Dedifferentiated amniotic fluid mesenchymal stem cell (primary cell): ENCODE measurements around the gene ROR1.
"Not testable (repeated sequence)": the region's sequence is repeated elsewhere in the genome, so short reads cannot be mapped to it uniquely, and the experiment has no call there.

ENCODE experiments used
- DNase-seq: peaks from one replicate; pipeline ENCODE4 v3.0.0-alpha.2; 2016; ENCODE audit errors: extremely low spot score

Gene ROR1

DNA sequence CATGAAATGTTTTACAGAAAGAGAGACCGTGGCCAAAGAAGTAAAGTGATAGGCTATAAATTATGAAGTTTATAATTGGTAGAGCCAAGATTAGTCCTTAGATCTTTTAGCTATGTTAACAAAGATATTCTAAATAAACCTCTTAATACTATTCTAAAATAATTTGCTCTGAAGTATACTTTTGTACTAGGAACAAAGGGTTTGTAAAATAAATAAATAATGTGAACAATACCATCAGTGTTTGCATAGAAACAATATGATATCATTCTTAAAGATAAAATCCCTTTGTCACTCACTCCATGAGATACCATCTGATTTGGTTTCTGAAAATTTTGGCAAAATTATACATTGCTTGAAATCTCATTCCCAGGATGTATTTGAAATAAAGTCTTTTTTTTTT is 322.0 kb downstream of the ROR1 start:
- no peak for DNase-seq

DNA sequence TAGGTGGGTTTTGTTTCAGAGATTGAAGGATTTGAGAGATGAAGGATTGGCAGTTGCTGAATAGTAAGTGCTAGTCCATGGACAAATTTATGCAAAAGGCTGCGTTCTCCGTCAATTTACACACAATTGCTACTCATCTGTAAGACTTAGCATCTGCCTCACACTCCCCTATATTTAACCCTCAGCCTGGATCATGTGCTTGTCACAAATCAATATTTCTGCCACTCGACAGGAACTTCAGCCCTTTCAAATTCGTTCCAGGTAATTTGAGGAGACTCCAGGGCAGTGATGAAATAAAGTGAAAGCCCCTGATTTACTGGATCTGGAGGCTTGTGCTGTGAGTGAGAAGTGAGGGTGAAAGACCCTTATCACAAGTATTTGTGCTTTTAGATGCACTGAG is 324.0 kb downstream of the ROR1 start:
- no peak for DNase-seq

DNA sequence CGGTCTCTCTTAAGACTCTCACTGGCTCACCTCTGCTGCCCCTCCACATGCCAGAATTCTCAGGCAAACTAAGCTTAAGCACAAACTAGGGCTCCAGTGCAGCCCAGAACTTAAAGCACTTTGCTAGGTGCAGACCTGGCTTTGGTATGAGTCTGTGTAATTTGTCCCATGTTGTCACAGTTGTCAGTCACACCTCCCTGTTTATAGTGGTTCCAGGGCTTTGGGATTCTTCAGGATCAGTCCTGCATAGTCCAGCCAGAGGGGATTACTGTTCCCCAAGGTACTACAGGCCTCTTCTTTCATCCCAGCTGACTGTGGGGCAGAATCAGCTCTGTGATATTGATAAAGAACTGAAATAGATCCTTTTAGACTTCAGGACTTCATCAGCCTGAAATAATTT is 324.6 kb downstream of the ROR1 start:
- DNase-seq: no peak

DNA sequence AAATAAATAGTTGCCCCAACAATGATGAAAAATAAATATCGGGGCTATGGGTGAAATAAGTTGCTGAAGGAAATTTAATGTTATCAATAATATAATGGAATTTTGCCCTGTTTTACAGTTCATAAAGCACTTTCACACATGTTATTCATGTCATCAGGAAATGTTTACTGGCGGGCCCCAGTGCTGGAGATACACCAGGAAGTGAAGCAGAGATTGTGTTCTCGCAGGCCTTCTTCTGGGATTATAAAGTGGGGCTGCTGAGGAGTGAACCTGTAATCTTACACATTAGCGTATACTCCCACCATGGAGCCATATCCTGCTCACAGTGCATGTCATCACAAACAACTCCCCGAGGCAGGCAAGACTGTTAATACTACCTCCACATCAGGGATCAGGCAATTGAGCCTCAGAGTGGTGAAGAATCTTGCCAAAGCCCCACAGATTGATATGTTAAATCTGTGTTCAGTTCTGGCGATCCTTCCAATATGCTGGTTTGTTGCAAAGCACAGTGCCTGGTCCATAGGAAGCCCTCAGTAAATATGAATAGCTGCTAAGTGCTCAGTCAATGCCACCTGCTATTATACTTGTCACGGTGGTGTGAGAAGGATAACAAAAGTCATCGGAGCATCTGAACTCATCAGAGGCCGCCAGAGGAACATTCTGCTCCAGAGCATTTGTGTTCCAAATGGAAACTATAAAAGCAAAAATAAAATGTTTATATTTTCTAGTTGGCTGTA is 325.2 kb downstream of the ROR1 start:
- DNase-seq: no peak

DNA sequence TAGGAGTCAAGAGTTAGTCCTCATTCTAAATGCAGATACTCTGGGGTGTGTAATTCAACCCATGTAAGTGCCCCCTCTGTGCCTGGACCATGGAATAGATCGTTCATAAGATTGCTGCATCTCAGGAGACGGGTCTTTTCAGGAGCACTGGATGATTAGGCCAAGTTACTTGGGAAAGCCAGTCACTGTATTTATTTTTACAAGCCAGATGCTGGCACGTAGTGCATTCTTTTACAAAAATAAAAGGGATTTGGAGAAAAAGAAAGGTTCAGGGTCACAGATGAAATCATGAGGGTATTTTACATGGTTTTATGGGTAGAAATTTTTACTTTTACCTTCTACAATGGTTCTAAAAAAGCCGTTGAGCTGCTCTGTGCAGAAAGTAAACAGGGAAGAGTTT is 327.0 kb downstream of the ROR1 start:
- DNase-seq: no peak

DNA sequence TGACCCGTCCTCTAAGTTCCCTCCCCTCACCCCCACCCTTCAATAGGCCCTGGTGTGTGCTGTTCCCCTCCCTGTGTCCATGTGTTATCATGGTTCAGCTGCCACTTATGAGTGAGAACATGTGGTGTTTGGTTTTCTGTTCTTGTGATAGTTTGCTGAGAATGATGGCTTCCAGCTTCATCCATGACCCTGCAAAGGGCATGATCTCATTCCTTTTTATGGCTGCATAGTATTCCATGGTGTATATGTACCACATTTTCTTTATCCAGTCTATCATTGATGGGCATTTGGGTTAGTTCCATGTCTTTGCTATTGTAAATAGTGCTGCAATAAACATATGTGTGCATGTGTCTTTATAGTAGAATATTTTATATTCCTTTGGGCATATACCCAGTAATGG is 330.8 kb downstream of the ROR1 start:
- DNase-seq: not testable (repeated sequence)

DNA sequence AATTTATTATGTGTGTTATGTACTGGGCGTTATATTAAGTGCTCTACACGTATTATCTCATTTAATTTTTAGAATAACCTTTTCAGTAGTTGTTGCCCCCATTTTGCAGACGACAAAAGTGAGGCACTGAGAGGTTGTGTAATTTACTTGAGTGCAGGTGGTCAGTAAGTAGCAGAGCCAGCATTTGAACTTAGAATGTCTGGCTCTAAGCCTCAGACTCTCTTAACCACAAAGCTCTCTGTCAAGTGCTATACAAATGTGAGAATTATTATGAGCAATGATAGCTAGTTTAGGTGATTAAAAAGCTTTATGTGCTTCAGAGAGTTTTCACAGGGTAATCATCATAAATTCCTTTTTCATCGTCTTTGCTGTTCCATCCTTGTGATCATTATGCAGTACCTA is 333.3 kb downstream of the ROR1 start:
- no peak for DNase-seq

DNA sequence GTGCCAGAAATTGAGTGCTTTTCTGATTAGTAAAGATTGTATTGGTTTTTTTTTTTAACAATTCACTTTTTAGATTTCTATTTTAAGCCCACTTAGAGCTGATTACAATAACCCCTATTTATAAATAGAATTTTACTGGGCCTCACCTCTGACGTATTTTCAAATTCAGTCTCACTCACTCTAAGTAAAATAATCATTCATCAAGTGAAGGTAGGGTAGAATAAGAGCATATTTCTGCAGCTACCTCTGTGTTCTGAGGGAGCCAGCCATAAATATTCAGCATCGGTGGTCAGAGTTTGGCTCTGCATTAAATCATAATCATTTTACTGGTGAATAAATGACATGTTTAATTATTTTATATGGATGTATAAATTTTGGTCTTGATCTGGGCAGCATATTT is 333.8 kb downstream of the ROR1 start:
- DNase-seq: no peak

DNA sequence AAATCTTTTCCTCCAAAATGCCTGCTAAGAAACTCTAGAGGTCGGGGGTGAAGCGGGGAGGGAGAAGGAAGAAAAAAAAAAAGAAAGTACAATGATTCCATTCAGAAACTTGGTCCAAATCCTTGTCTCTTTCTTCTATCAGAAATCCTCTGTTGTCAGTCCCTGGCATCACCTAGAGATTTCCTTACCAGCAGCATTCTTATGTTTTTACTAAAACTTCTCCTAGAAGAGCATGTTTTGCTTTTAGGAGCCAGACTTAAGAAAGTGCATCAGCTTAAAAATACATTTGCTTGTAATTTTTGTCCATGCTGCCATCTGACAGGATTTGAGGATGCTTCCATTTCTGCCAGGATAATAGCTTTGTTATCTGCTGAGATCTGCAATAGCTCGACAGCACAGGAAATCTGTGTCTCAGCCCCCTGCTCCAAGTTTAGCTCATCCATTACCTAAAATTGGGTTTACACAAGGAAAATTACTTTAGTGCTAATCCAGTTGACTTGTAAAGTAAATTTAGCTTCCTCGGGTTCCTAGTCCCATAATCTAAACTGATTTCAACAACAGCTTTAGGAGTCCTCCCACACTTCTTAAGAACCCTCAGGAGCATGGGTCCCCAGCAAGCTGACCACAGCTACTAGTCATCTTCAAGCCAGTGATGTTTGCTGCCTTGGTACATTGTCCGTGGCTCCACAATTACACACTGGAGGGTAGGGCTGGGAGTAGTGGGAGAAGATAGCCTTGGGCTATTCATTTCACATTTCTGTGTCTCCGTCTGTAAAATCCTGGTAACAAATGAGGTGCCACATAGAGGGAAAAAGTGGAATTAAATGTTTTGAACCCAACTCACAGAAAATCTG is 337.3 kb downstream of the ROR1 start:
- DNase-seq: no peak

DNA sequence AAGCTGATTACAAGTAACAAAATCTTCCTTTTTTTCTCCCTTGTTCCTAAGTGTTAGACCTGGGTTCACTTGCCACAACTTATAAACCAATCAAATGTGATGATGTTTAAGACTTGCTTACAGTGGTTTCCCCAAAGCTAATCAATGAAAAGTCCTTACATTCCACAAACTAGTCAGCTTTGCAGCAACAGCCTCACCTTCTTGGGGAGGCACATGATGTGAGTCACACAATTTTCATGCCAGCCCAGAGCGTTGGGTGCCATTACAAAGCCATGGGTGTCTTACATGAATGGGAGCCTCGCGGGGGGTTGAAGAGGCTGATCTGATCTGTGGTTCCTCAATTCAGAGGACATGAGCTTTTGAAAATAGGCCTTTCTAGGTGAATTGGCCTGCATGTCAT is 338.0 kb downstream of the ROR1 start:
- no peak for DNase-seq

DNA sequence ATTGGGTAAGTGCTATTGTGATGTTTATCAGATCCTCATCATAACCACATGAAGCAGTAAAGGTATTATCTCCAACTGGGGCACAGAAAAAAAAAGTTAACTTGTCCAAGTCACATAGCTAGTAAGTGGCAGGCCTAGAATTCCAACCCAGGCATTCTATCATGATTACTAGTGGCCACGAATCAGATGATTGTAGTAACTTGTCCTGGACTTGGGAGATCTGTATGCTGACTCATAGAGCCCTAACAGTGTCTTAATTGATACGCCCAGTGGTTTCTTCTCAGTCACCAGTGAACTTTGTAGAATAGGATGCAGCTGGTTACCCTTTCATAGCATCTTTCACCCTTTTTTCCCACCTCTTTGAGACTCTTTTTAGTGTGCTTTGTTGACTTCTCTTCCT is 338.5 kb downstream of the ROR1 start:
- peak; percentile 57 for DNase-seq

DNA sequence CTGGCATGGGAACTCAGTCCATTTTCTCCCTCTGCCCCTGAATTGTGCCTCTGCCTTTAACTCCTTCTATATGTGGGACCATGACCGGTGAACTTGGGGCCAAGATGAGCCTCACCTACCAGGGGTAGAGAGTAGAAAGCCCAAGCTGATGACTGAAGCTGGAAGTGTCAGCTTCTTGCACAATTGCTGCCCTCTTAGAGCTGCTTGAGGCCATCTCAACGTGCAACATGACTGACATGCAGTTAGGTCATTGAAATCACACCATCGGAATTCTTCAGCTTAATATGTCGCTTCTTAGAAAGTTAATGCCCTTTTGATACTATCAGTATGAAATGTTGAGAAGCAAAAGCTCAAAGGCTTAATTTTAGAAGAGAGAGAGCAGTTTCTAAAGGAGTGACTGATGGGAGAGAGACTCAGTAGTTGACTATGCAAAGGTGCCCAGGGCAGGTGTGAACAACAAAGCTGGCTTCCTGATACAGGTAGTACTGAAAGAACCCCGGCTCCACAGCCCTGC is 340.3 kb downstream of the ROR1 start:
- DNase-seq: no peak

DNA sequence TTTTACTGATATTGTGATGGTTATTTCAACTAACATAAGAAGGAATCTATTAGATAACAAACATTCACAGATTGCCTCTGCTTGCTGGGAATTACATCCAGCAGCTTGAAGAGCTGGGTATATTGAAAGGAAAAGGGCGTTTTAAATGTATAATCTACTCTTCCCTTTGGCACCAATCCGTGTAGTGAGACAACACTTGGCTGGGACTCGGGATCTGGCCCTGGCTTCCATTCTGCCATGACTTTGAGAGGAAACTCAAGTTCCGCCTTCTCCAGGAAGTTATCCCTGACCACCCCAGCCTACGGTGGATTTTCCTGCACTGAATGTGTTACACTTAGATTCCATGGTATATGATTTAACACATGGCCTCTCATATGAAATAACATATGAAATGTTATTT is 342.7 kb downstream of the ROR1 start:
- no peak for DNase-seq

DNA sequence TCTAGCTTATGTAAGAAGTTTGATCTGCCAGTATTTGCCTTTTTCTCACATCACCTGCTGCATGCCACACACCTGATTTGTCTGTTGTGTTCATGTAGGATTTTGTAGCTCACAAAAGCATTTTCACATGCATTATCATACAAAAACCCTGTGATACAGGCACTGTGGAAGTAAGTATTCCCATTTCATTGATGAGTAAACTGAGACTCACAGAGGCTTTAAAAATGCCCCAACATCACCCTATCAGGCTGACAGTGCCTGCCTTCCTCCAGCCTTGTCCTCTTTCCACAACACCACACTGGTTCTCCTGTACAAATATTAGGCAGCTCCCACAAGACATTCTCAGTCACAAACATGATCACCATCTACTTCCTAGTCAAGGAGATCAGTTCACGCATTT is 343.7 kb downstream of the ROR1 start:
- no peak for DNase-seq

DNA sequence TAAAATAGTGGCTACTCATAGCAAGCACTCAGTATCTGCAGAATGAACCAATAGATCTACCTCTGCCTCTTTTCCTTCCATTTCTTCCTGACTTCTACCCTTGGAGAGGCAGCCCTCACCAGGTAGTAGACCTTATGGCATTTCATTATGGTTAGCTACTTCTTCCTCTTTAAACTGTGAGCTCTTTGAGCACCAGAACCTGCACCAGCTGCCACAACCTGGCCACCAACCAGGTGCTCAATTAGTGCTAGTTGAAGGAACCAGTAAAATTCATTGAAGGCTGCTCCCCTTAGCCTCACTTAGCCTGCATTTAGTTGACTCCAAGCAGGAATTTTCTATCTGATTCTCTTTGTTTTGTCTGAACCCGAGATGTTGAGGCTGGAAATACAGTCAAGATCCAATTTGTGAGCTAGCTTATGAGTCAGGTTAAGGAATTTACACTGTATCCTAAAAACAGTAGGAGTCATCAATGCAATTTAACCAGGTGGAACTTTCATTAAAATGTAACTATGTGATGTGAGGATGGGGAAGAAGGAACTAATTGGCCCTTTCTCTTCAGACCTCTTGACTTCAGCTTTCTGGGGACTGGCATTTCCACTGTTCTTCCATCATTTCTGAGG is 348.1 kb downstream of the ROR1 start:
- no peak for DNase-seq

DNA sequence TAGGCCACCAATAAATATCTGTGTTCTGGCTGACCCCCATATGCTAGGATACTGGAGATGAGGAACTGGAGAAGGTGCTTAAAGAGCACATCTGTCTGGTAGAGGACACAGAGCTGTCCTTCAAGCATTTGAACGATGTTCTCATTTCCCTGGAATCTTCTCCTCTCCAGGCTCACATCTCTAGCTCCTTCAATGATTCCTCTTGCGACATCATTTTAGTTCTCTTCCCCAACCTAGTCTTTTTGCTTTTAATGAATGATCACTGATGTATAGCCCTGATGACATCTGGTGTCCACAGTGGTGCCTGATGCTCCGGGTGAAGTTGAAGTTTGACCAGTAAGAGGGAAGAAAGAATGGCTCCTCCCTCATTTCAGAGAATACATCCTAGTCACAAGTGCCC is 348.8 kb downstream of the ROR1 start:
- no peak for DNase-seq

DNA sequence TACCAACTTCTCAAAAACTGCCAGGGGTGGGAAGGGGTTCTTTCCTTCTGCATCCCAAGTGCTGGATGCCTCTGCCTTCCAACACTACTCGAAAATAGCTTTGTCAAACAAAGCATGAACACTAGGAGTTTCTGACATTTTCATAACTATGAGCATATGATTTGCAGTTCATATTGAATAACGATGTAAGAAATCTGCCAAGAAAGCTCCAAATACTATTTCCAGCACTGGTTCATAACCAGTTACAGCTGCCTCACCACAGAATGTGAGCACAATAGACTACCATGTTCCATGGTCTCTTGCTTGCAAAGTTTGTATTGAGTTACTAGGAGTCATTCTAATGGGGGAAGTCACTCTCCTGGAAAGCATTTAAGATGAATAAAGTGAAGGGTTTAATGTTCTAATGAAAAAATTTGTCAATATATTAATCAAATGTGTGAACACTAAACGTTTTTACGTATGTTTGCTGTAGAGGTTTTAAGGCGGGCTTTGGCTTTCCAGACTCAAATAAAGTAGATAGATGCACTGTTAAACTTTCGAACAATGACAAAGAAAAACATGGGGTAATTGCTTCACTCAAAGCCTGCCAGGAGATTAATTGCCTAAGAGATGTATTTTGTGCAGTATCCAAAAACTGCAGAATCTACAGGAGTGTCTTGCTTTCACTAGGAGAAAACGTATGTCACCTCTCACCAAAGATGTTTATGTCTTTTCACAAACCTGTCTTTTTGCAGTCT is 351.1 kb downstream of the ROR1 start:
- no peak for DNase-seq

DNA sequence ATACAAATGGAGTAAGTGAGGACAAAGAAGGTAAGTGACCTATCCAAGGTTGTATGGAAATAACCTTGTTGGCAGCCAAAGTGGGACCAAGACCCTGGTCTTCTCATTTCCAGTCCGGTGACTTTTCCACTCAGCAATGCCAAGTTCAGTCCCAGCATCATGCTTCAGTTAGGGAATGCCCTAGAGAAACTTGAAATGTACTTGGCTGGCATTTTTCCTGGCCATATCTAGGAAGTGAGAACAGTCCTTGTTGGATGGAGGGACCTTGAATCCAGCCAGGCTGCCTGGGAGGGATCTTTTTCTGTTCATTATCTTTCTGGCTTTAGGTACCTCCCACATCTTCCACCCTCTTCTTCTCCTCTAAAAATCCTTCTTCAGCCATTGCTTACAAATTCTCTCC is 352.8 kb downstream of the ROR1 start:
- DNase-seq: no peak

DNA sequence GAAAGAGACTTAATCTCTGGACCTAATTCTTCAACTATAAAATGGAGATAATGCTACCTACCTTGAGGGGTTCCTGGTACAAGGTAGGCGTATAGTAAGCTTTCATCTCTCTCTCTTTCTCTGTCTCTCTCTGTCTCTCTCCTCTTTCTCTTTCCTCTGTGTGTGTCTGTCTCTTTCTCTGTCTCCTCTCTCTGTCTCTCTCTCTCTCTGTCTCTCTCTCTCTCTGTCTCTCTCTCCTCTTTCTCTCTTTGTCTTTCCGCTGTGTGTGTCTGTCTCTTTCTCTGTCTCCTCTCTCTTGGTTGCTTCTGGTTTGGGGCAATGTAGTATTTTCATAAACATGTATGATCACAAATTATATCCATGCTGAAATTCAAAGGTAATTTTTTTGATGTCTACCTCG is 353.5 kb downstream of the ROR1 start:
- DNase-seq: no peak

DNA sequence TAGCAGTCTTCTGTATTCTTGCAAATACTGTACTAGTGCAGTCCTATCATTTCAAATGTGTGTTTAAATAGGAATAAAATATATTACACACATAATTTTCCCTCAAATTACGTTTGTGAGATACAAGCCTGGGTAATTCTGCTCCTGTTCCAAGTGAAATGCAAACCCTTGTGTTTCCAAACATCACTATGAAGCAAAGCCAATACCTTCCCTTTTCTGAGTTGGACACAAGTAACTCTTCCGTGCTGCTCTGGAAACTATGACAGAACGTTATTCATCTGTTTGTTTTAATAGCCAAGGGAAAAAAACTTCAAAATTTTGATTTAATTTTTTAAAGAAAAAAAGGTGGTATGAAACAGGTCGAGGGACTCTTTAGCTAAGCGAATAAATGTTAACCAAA is 355.9 kb downstream of the ROR1 start:
- DNase-seq: no peak

DNA sequence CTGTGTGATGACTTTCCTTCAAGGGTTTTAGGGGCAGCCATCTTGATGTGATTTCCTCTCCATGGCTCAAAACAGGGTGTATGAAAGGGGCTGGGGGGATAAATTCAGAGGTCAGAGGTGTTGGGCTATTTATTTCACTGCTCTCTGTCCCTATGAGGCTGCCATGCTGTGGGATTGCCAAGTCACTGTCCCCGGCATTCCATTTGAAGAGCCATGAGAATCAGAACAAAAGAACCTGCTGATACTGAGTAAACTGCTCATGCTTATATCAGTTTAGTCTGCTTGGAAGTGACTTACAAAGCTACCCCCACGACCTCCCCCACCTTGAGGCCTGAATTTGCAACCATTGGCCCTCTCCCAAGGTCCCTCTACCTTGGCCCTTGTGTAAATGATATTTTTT is 357.3 kb downstream of the ROR1 start:
- no peak for DNase-seq

DNA sequence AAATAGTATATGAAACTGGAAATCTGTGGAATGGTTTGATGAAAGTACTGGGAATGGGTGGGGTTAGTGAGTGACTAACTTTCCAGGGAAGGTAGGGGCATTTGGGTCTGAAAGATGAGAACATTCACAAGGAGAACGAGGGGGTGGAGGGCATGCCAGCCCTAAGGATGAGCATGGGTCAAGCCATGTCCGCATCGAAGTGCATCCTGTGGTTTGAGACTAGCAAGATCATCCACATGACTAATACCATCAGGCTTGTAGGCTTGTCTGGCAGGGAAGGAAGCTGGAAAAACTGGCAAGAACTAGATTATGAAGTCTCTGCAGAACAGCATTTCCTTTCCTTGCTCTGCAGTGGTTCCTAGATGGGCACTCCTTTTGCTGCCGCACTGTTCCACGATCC is 359.2 kb downstream of the ROR1 start:
- peak; percentile 69 for DNase-seq
